NCI-H748 (cell line): ENCODE measurements around the gene TNNI3K.

ENCODE experiments used
- DNase-seq: peaks from one replicate; lab custom pipeline; 2025; ENCODE audit not compliant: unreplicated experiment; lab: John Stamatoyannopoulos, UW

The TNNI3K gene

GRCh38 chr1:74375376-74375775, 140.2 kb downstream of the TNNI3K start:
- DNase-seq: no peak

GRCh38 chr1:74380252-74380651, 145.1 kb downstream of the TNNI3K start:
- DNase-seq: no peak

GRCh38 chr1:74388855-74389254, 153.7 kb downstream of the TNNI3K start:
- DNase-seq: no peak

- DNase-seq: no peak
These were observed 157.0 kb downstream of the TNNI3K start for GRCh38 chr1:74392186-74392585.

GRCh38 chr1:74392840-74393239, 157.7 kb downstream of the TNNI3K start:
- DNase-seq: no peak

GRCh38 chr1:74395571-74395970, 160.4 kb downstream of the TNNI3K start:
- no peak for DNase-seq

- DNase-seq: no peak
These were observed 161.3 kb downstream of the TNNI3K start for GRCh38 chr1:74396462-74396861.

GRCh38 chr1:74396933-74397332, 161.7 kb downstream of the TNNI3K start:
- no peak for DNase-seq

- DNase-seq: no peak
These were observed 164.1 kb downstream of the TNNI3K start for GRCh38 chr1:74399249-74399648.

GRCh38 chr1:74402873-74403272, 167.7 kb downstream of the TNNI3K start:
- no peak for DNase-seq

GRCh38 chr1:74403606-74404005, 168.4 kb downstream of the TNNI3K start:
- DNase-seq: no peak

- no peak for DNase-seq
These were observed 171.6 kb downstream of the TNNI3K start for GRCh38 chr1:74406759-74407158.

- DNase-seq: no peak
These were observed 172.7 kb downstream of the TNNI3K start for GRCh38 chr1:74407902-74408301.

GRCh38 chr1:74412244-74412643, 177.1 kb downstream of the TNNI3K start:
- DNase-seq: no peak

GRCh38 chr1:74415935-74416334, 180.7 kb downstream of the TNNI3K start:
- DNase-seq: no peak

GRCh38 chr1:74419611-74420010, 184.4 kb downstream of the TNNI3K start:
- DNase-seq: no peak

- no peak for DNase-seq
These were observed 185.3 kb downstream of the TNNI3K start for GRCh38 chr1:74420467-74420866.

- no peak for DNase-seq
These were observed 187.5 kb downstream of the TNNI3K start for GRCh38 chr1:74422421-74423292.

- DNase-seq: no peak
These were observed 188.3 kb downstream of the TNNI3K start for GRCh38 chr1:74423471-74423870.

GRCh38 chr1:74425676-74426075, 190.5 kb downstream of the TNNI3K start:
- no peak for DNase-seq

- DNase-seq: peak; percentile 68
These were observed 191.2 kb downstream of the TNNI3K start for GRCh38 chr1:74426208-74426937.

GRCh38 chr1:74427681-74428080, 192.5 kb downstream of the TNNI3K start:
- no peak for DNase-seq
